Stimulated activated CD8-positive, alpha-beta memory T cell treated with anti-CD3 and anti-CD28 coated beads, Interleukin-7, amount 100 ng/mL, for 1 hour (primary cell): Measurements from ENCODE around the gene ZNF554.

Experiments
- DNase-seq, 2 donors: peaks; one replicate each; pipeline ENCODE4 v3.0.0-alpha.2; 2020; ENCODE audit warnings: low read depth in 2 of 2

The ZNF554 gene

DNA sequence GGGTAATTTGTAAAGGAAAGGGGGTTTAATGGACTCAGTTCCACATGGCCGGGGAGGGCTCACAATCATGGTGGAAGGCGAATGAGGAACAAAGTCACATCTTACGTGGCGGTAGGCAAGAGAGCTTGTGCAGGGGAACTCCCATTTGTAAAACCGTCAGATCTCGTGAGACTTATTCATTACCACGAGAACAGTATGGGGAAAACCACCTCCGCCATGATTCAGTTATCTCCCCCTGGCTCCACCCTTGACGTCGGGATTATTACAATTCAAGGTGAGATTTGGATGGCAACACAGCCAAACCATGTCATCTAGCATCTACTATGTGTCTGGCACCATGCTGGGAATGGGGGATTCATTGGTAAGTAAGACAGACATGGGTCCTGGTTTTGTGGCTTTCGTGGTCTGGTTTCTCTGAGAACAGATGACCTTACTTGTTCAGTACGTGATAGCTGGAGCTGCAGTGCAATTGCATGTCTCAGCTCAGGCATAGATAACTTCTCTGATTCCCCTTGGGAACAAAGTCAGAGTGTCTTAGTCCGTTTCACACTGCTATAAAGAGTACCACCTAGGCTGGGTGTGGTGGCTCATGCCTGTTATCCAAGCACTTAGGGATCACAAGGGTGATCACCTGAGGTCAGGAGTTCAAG lies 8.3 kb downstream of the ZNF554 start:
- no peak for DNase-seq

DNA sequence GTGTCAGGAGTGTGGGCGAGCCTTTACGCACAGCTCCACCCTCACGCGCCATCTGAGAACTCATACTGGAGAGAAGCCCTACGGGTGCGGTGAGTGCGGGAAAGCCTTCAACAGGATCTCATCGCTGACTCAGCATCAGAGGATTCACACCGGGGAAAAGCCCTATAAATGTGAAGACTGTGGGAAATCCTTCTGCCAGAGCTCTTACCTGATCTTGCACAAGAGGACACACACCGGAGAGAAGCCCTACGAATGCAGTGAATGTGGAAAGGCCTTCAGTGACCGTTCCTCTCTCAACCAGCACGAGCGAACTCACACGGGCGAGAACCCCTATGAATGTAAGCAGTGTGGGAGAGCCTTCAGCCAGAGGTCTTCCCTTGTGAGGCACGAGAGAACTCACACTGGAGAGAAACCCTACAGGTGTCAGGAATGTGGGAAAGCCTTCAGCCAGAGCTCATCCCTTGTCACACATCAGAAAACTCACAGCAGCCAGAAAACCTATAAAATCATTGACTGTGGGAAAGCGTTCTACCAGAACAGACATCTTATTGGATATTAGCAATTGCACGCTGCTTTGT lies 14.7 kb downstream of the ZNF554 start:
- no peak for DNase-seq

GRCh38 chr19:2837430-2837829 lies 17.8 kb downstream of the ZNF554 start:
- DNase-seq, result no peak

DNA sequence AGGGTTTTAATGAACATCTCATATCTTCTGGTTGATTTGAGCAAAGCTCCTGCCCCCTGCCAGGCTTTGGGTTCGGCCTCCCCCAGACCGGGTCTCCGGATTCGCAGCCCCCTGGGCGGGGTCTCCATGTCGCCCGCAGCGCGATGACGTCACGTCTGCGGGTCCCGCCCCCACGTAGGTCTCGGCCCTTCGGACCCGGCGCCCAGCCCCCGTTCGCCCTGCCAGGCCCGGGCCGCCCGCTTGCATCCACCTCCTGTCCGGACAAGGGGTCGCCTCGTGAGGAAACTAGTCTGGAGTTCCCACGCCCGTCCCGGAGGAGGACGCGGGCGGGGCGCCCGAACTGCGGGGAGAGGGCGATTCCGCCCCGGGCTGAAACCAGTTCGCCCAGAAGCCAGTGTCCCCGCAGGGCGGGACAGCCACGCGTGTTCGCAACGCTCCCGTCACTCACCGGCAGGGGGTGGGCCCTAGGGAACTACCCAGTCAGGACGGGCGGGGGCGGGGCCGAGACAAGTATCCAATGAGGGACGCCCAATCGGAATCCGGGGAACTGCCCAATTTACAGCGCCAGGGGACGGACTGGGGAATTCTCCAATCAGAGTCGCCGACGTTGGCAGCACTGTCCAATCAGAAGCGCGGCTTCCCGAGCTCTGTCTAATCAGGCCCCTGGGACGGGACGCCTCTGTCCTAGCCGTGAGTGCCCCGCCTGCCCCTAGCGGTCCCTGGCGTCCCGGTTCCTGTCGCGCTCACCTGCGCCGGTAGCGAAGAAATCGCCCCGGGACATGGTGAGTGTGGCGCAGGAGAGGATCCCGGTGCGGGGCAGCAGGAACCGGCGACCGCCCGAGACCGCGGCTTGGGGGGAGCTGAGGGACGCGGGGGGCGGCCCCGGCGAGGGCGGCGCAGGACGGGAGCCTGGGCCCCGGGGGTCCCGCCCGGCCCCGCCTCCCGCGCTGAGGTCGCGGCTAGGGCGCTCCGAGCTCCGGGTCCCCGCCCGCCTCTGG lies 21.4 kb downstream of the ZNF554 start, which contains the start of gene ZNF555:
Gene ZNF555 (plus strand): TSS at position 682 of the 998 bp plus-strand sequence. CDS start 98 bp downstream, at position 780.
- DNase-seq, result peak; percentile 94 to 98

DNA sequence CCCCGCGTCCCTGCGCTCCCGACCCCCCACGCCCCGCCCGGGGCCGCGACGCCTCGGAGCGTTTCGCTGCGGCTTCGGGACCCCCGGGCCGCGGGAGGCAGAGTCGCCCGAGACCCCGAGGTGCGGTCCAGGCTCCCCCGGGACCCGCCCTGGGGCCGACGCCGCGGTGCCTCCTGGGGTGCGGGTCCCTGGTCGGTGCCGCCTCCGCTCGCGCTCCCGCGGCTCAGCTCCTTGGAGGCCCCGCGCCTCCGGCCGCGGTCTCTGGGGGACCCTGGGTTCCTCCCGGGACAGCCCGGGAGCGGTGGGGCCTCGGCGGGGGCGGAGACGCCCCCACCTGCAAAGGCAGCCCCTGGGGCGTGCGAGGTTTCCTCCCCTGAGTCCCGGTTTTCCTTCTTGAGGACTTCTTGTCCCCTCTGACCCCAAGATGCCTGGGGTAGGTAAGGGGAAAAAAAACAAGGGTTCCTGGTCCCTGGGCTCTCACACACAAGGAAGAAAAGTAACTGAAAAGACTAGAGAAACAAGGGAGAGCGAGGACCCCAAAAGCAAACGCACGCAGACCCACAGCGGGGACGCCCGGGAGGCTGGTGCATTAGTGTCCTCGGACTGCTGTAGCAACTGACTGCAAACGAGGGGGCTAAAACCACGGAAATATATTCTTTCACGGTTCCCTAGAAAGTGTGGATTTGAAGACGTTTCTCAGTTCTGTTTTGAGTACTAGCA lies 22.3 kb downstream of the ZNF554 start:
- no peak for DNase-seq

DNA sequence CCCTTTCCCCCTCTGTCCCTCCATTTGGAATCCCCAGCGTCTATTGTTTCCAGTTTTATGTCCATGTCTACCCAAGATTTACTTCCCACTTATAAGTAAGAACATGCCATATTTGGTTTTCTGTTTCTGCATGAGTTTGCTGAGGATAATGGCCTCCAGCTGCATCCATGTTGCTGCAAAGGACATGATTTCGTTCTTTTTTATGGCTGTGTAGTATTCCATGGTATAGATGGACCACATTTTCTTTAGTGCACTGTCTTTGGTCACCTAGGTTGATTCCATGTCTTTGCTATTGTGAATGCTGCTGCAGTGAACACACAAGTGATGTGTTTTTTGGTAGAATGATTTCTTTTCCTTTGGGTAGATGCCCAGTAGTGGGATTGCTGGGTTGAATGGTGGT lies 25.4 kb downstream of the ZNF554 start:
- DNase-seq, result no peak

GRCh38 chr19:2846180-2846894 lies 26.7 kb downstream of the ZNF554 start:
- DNase-seq, result no peak

- DNase-seq, result no peak
Observed at GRCh38 chr19:2847507-2847906, 27.8 kb downstream of the ZNF554 start.

DNA sequence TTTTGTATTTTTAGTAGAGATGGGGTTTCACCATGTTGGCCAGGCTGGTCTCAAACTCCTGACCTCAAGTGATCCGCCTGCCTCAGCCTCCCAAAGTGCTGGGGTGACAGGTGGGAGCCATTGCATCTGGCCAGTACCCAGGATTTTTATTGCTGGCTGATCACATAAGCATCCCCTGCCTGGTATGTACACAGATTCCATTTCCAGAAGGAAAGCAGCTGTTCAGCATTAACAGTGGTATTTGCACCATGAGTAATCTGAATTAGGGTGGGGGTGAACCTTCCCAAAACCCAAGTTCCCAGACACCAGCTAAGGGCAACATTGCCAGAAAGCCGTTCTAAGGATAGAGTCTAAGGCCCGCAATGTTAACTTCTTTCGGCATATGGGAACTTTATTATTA lies 28.9 kb downstream of the ZNF554 start:
- DNase-seq, result no peak

- DNase-seq, result no peak
Observed at GRCh38 chr19:2850256-2850925, 30.7 kb downstream of the ZNF554 start.

GRCh38 chr19:2852598-2852997 lies 32.9 kb downstream of the ZNF554 start:
- no peak for DNase-seq

DNA sequence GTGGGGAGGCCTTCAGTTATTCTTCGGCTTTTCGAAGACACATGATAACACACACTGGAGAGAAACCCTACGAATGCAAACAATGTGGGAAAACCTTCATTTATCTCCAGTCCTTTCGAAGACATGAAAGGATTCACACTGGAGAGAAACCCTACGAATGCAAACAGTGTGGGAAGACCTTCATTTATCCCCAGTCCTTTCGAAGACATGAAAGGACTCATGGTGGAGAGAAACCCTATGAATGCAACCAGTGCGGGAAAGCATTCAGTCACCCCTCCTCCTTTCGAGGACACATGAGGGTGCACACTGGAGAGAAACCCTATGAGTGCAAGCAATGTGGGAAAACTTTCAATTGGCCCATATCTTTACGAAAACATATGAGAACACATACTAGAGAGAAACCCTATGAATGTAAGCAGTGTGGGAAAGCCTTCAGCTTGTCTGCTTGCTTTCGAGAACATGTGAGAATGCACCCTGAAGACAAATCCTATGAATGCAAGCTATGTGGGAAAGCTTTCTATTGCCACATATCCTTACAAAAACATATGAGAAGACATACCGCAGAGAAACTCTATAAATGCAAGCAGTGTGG lies 33.4 kb downstream of the ZNF554 start:
- DNase-seq, result no peak

DNA sequence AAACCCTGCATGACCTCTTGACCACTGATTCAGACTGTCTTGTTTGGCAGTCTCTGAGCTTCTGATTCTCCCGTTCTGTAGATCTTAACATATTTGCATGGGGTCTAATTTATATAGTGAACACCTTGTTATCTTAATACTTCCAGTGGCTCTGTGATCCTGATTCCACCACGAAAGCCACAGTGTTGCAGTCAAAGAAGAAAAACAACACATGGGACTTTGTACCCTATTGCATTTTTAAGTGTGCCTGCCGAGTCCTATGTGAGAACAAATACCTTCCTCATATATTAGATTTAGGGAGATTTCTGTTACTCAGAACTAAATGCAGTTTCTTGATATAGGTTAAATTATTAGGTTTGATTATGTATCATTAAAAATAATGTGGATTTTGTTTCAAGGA lies 35.2 kb downstream of the ZNF554 start:
- no peak for DNase-seq

- no peak for DNase-seq
Observed at GRCh38 chr19:2856457-2857050, 36.9 kb downstream of the ZNF554 start.

DNA sequence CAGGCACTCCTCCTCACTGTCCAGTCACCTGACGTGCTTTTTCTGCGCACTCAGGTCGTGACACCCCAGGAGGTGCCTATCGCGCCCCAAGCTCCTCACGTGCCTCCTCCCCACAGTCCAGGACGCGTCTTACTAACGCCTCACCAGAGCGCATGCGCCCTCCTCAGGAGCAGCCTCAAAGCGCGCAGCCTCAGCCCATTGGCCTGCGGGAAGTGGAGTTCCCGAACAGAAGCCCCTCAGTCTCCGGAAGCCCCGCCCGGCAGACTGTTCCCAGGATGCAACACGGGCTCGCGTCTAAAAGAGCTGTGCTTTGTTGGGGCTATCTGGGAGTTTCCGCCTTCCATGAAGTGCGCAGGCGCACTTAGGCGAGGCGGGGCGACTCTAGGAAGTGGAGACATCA lies 39.2 kb downstream of the ZNF554 start:
- DNase-seq, result no peak

DNA sequence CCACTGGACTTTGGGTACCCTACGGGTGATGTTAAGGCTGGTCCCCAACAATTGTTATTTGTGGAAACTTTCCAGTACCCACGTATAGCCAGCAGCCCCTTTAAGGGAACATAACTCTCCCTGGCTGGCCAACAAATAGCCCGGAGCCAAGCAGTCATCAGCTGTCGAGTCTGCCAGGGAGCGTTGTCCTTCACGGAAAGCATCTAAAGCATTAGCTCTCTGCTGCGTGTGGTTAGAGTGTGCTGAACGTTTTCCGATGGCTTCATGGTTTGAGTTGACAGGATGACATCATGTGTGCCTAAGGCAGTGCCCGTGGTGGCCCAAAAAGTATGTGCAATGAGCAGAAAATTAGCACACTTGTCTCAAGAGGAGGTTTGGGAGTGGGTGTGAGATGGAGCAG lies 44.1 kb downstream of the ZNF554 start:
- no peak for DNase-seq

DNA sequence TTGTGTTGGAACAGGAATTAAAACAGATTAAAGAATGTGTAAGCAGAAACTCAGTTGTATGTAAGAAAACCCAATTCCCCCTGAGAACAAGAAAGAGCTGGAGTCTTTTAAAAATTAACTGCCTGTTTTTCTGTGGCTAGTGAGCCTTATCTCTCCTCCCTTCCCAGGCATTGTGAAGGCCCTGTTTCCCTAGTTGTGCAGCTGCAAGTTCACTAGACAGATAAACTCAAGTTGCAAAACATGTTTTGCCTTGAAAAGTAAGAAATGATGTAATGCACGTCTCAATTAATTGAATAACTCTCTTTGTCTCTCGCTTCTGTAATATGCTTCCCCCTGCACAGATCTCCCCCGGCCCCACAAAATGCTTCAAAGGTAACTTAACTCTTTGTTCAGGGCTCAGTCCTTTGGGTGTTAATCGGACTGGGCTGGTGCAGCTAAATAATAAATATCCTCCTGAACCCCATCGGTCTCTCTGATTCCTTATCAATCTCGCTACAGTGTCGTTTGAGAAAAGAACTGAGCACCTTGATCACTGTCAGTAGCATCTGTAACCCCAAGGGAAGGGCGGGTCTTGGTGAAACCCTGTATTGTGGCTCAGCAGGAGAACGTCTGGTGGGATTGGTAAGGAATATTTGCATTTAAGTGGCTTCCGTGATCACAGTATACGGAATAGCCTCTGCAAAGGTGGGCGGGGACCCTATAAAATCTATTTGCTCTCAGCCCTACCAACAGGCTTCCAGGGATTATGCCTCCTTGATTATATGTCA lies 45.8 kb downstream of the ZNF554 start:
- no peak for DNase-seq

DNA sequence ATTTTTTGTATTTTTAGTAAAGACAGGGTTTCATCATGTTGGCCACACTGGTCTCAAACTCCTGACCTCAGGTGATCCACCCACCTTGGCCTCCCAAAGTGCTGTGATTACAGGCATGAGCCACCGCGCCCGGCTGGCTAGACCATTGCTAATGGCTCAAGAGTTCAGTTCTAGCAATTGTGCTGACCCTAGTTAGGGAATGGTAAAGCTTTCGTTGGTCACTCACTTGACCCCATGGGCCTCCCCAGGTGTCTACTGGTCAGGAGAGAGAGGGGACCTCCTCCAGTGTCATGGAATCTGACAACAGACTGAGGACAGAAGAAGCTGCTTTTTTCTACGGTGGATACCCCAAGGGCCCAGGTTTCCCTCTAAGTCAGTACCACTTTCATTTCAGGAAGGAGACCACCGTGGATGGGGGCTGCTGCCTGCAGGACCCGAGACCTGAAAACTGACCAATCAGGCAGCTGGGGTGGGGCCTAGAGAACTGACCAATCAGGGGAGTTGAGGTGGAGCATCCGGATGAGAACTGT lies 46.9 kb downstream of the ZNF554 start:
- no peak for DNase-seq
